ENCODE results near the gene DNAJC27. TPM values are rescaled to one million over a fixed set of nuclear protein-coding genes. Genes with fewer than 3 reads are reported as not detected.

DNAJC27 gene
- total RNA-seq, 1 donor from 2014 or later, result 5.5 TPM

DNA sequence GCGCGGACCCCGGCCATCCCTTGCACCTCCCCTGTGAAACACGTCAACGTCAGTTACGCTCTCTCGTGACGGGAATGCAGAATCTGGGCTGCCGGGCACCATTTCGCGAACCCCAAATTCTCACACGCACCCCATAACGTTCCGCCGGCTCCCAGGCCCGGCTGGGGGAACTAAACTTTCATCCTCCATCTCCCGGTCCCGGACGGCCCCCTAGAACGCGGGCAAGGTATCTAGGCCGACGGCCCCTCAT is 544 bp downstream of the DNAJC27 start:
- intact Hi-C loops (cut with micrococcal nuclease), result loop anchor here (1.0 to 10.0 kb wide), 12 partner anchors 52 to 1376 kb away; partner anchors contain the start of genes ADGRF3, ATAD2B, DTNB and ITSN2

DNA sequence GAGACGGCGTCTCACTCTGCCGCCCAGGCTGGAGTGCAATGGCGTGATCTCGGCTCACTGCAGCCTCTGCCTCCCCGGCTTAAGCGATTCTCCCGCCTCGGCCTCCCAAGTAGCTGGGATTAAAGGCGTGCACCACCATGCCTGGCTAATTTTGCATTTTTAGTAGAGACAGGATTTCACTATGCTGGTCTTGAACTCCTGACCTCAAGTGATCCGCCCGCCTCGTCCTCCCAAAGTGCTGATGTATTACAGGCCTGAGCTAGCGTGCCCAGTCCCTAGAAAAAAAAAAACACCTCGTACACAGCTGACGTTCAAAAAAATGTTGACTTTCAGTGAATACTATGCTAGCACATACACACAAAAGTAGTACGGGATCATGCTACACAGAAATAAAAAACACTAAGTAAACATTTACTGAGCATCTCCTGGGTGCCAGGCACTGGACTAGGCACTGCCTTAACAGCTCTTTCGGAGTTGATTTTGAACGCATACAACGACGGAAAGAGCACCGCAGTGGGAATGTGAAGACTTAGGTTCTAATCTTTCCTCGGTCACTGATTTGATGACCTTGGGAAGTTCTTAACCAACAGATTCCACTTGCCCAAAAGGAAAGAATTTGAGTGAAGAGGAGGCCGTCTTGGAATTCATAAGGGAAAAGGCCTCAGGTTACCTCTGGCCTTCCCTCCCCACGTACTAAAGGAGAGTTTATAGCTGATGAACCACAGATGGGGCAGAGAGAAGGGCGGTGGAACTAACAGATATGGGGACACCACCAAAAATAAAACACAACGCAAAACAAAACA is 1.1 kb downstream of the DNAJC27 start:
- intact Hi-C loops (cut with micrococcal nuclease), result loop anchor here (1.0 to 10.0 kb wide), 12 partner anchors 51 to 1377 kb away; partner anchors contain the start of genes ADGRF3, ATAD2B, DTNB and ITSN2

DNA sequence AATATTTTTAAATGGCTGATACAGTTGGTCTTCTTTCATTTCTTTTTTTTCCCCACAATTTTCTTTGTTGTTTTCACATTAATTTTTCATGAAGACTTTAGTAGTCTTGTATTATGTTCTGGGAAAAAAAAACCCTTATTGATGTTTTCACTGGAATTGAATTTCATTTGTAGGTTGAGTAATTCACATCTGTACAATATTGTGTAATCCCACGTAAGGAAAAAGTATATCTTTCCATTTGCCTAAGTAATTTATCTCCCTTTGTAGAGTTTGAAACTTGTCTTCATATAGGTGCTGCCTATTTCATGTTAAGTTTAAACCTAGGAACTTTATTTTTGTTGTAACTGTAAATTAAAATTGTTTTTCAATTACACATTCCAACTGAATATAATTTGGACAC is 2.0 kb downstream of the DNAJC27 start:
- intact Hi-C loops (cut with micrococcal nuclease), result loop anchor here (2.0 to 10.0 kb wide), 9 partner anchors 285 to 1378 kb away; partner anchors contain the start of genes ADGRF3, ATAD2B, DTNB and RAB10

DNA sequence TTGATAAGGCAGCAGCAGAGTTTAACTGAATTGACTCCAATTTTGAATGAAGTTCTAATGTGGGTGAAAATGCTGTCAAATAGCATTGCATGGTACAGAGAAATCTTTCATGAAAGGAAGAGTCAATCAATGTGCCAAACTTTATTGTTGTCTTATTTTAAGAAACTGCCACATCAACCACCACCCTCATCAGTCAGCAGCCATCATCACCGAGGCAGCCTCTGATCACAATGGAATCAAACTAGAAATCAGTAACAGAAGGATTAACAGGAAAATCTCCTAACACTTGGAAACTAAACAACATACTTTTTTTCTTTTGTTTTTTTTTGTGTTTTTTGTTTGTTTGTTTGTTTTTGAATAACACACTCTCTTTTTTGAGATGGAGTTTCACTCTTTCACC is 9.9 kb downstream of the DNAJC27 start:
- intact Hi-C loops (cut with micrococcal nuclease), result no loop called here

DNA sequence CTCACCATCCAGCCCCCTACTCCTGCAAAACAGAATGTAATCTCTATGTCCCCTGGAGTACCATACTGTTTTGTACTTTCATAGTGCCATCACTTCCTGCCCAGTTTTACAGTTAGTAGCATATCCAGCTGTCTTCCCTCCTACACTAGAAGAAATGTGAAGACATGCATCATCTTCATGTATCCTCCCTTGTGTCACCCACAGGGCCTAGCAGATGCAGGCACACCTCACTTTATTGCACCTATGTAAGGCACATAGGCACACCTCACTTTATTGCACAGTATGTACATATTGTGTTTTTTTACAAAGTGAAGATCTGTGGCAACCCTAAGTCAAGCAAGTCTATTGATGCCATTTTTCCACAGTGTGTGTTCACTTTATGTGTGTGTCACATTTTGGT is 12.0 kb downstream of the DNAJC27 start:
- intact Hi-C loops (cut with micrococcal nuclease), result no loop called here

DNA sequence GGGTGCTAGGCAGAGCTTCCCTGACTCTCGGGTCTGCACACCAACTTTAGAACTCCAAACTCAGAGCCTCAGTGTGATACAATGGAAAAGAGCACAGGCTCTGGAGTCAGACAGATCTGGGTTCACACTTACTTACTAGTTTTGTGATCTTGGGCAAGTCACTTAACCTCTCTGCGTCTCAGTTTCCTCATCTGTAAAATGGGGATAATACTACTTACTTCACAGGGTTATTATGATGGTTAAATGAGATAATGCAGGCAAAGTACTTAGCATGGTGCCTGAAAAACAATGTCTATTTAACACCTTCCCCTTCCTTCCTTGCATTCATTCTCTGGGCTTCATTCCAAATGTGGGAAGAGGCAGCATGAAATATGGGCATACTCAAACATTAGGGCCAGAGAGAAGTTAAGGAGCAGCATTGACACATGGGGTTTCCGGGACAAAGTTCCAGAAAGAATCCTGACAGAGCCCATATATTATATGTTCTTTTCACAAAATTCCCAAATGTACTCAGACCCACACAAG is 13.3 kb downstream of the DNAJC27 start:
- intact Hi-C loops (cut with micrococcal nuclease), result no loop called here

DNA sequence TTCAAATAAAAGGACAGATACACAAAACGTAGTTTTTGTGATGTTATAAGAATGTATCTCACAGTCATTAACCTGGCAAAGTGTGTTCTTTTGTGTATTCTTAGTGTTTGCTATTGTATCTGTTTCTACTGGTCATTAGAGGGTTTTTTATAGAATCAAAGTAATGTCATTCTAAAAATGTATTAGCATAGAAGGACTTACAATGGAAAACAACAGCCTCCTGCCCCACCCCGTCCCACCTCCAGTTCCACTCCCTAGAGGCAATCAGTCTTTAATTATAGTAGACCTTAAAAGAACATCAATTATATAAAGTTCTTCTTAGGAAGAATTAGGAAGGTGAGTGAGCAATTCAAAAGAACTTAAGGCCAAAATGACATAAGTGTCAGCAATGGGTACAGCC is 13.8 kb downstream of the DNAJC27 start:
- intact Hi-C loops (cut with micrococcal nuclease), result no loop called here

DNA sequence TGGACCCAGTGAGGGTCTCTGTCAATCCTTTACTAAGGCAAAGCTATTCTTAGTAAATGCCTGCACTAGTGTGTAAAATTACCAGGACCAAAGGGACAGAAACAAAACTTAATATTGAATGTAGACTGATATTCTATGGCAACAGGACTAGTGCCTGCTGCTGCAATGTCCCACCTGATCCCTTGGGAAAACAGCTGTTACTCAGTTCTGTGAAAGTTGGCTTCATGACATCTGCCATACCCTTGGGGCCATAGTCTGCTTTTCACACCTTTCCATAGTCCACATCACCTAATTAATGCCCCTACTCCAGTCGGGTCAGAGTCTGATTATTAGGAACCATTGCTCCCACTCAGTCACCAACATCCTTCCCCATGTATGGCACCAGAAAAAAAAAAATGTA is 14.5 kb downstream of the DNAJC27 start:
- intact Hi-C loops (cut with micrococcal nuclease), result no loop called here

DNA sequence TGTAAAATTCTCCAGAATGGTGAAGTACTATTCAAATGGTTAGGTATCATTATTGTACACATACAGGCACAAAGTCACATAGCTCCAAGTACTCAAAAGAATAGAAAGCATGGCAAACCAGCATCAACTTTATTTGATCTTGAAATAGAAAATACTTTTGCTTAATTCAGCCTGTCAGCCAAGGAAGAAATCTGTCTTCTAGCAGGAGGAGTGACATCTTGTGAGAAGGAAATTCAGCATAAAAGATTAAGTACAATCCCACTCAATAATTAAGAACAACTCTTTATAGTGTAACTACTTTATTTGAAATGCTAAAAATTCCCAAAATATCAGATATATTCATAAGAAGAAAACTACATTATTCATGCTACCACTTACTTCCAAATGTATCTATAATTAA is 15.8 kb downstream of the DNAJC27 start:
- intact Hi-C loops (cut with micrococcal nuclease), result no loop called here

DNA sequence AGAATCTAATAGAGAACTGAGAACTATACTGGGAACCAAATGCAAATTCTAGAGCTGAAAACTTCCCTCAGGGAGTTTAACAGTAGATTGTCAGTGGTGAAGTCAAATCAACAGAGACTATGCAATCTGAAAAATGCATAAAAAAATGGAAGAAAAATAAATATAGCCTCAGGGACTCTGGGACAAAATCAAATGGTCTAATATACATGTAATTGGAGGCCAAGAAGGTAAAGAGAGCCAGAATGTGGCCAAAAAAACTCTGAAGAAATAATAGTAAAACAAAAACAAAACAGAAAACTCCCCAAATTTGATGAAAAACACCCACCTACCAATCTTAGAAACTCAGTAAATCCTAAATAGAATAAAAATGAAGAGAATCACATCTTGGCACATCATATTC is 16.5 kb downstream of the DNAJC27 start:
- intact Hi-C loops (cut with micrococcal nuclease), result no loop called here

DNA sequence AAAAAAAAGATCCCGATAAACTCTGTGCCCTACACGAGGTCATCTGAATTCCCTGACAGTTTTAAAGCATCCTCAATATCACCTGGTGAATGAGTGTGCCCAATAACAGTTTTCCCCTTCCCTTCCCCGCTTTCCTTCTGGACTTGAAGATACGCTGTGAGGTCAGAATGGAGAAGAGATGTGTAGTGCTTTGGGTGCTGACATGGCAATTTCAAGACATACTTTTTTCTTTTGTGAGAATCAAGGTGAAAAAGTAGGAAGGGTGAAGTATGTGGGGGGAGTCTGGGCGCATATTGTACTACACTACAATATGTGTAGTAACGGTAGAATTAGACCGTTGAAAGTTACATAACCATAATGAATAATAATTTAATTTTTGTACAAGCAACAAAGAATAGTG is 21.7 kb downstream of the DNAJC27 start:
- intact Hi-C loops (cut with micrococcal nuclease), result no loop called here

DNA sequence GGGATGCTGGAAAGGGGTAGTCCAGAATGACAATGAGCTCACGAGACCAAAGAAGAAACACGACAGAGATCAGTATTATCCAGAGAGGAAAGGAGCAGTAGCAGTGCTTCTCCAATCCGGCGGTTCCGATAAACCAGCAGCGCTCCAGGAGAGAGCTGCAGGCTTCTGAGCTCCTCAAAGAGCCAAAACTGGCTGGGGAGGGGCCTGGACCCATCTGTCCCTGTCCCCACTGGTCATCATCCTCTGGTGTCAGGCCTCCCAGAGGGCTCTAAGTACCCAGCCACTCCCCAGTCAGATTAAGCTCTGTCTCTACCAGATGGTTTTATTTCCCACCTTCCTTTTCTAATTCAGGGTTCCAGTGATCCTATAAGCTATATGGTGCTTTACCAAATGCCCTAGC is 23.2 kb downstream of the DNAJC27 start:
- intact Hi-C loops (cut with micrococcal nuclease), result no loop called here

DNA sequence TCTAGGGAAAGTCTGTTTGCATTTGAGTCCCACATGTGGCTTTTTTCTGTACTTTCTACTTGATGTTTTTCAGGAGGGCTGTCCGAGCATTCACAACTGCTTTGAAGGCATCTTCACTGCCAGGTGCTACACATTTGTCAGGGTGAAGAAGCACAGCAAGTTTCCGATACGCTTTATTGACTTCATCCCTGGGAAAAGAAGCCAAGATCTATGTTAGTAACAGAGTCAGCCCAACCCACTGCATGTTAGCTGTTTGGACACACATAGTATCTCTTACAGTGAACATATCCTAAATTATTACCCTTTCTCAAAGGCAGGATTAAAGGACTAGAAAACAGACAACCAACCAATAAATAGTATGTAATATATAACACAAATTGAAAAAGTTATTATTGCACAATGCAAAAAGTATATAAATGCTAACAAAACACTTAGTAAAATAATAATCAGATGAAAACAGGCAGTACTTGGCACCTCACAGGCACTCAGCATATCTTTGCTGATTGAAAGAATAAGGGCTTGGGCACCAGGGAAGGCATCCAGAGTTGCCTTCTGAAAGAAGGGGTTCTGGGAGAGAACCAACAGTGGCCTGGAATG is 24.1 kb downstream of the DNAJC27 start:
- intact Hi-C loops (cut with micrococcal nuclease), result no loop called here

DNA sequence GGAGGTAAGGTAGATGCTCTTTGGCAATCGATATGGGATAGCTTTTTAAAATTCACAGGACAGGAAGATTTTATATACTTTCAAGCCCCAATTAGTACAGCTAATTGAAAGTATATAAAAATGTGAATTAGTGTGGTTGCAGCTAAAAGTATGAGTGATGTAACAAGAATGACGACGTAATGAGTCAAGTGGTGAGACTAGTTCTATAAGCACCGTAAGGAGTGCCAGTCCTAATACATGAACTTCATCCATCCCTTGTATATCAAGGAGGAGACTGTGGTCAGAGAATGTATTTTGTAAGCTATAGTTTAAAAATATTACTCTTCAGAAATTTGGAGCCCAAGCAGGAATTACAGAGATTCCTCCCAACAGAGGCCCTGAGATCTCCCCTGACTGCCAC is 25.8 kb downstream of the DNAJC27 start:
- intact Hi-C loops (cut with micrococcal nuclease), result no loop called here

DNA sequence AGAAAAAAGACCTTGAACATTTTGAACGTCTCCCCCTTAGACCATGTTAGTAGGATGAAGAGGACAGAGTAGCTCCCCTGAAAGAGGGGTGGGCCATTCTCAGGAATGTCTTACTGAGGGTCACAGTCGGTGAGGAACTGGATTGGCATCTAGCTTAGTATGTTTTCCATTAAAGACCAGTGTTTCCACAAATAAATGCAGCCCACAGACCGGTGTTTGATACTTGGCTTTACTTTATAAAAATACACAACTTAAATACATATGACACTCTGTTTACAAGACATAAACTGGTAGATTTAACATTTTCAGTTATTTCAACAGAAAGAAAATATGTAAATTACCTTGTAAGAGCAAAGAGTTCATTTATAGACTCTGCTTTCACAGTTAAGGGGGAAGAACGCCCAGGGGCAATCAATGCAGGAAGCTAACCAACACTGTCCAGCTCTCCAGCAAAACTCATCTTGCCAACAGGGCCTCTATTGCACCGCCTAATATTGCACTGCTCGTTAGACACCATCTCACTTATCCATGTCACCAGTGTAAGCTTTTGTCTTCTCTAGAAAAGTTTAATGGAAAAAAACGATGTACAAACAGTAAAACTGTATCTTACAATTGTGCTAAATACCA is 28.2 kb downstream of the DNAJC27 start:
- intact Hi-C loops (cut with micrococcal nuclease), result no loop called here

DNA sequence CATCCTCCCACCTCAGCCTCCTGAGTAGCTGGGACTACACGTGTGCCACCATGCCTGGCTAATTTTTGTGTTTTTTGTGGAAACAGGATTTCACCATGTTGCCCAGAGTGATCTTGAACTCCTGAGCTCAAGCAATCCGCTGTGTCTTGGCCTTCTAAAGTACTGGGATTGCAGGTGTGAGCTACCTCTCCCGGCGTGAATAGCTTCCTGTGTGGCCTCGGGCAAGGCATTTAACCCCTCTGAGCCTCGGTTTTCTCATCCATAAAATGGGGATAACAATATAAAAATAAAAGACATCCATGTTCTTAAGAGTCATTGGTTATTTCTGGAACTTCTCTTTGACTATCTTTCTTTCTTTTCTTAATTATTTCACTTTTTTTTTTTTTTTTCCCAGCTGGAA is 32.4 kb downstream of the DNAJC27 start:
- intact Hi-C loops (cut with micrococcal nuclease), result no loop called here

DNA sequence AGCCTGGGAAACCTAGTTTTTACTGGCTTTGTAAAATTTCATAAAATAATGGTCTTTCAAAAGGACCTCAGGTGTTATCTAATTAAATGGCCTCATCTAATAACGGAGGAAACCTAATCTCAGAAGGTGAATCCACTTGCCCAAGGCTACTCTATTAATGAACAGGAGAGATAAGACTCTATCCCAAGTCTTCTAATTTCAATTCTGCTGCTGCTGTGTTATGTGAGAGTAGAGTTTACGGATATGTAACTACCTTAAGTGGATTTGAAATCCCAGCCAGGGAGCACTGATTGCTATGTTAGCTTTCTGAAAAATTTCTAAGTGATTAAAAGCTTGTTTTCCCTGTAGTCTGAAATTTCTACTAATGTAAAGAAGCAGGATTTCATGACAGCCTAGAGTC is 34.5 kb downstream of the DNAJC27 start:
- intact Hi-C loops (cut with micrococcal nuclease), result no loop called here

DNA sequence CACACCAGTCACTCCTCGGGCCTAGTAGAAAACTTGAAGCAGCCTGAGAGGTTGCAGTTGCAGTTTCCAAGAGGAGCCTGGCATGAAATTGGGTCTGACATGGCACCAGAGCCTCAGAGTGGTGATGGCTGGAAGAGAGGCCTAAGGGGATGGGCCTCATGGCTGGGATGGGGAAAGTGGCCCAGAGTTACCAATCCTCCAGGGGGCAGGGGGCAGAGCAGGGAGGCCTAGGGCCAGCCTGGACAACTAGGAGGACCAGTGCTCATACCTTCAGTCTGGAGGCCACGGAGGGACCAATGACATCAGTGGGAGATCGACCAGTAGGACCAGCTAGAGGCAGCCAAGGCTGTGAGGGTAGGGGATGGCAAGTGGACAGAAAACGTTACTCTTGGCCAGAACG is 36.6 kb downstream of the DNAJC27 start:
- intact Hi-C loops (cut with micrococcal nuclease), result no loop called here

DNA sequence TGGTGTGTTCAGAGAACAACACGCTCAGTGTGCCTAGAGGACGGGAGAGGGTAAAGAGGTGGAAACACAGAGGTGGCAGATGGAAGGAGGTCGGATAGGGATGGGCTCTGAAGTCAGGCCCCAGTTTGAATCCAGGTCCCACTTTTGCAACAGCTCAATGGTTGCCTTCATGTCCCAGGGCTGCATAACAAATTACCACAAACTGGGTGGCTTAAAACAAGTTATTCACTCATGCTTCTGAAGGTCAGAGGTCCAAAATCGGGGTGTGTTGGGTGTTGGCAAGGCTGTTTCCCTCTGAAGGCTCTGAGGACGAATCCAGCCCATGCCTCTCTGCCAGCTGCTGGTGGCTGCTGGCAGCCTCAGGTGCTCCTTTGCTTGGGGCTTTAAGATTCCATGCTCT is 39.0 kb downstream of the DNAJC27 start:
- intact Hi-C loops (cut with micrococcal nuclease), result no loop called here

DNA sequence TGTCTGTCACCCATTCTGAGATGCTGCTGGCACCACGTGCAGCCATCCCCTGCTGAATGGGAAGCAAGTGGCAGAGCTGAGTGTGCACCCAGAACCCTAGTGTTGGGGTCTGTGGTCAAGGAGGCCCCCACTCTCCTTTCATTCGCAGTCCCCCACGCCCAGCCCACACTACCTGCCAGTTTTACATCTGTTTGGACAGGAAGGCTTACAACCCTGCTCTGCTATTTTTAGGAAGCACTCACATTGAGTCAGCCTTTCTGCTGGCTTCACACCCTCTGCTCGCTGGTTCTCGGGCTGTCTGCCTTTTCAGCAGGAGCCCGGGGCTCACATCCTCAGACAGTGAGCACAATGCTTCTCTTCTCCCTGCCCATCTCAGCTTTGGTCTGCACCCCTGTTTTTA is 41.0 kb downstream of the DNAJC27 start:
- intact Hi-C loops (cut with micrococcal nuclease), result no loop called here

DNA sequence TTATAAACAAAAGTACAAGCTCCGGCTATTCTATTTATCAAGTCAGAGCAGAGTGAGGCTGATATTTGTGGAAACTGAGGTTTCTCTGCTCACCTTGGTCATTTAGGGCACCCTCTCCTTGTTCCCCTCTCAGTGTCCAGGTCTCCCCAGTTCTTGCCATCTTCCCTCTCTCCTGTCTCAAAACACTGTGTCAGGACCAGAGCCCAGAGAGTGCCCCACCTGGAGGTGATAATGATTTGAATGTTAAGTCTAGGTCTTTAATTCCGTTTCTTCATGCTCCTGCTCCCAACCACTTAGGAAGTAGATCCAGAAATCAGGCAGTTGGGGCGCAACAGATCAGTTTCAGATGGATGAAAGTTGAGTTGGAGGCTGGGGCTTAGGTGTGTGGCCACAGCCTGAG is 42.5 kb downstream of the DNAJC27 start:
- intact Hi-C loops (cut with micrococcal nuclease), result loop anchor here (10.0 kb wide), 1 partner anchor 354 kb away; no protein-coding TSS in a partner anchor

DNA sequence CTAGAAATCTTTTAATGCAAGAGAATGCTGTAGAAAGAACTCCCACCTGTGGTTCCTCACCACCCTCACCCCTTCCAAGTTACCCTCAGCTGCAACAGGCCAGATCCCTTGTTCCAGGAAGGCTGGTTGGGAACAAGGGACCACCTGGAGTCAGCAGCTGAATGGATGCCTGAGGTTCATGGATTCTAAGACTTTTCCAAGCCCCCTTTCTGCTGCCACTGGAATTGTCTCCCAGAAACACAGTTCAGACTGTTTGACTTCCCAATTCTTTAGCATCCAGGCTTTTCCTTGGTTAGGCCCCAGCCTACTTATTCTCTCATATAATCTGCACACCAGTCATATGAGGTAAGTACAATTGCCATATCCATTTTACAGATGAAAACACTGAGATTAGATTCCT is 43.7 kb downstream of the DNAJC27 start:
- intact Hi-C loops (cut with micrococcal nuclease), result loop anchor here (10.0 kb wide), 1 partner anchor 353 kb away; no protein-coding TSS in a partner anchor
